HG03196 (cell line): ENCODE measurements around the gene RAB1A.
"Not testable (repeated sequence)": the region's sequence is repeated elsewhere in the genome, so short reads cannot be mapped to it uniquely, and the experiment has no call there.

ENCODE experiments used
- ATAC-seq: cut with Tn5 transposase; IDR thresholded peaks from one replicate; pipeline ENCODE4 v1.9.1; 2021; ENCODE audit not compliant: unreplicated experiment

Gene RAB1A

GRCh38 chr2:65136253-65136652 lies 6.3 kb upstream of the RAB1A start:
- ATAC-seq = no peak

DNA sequence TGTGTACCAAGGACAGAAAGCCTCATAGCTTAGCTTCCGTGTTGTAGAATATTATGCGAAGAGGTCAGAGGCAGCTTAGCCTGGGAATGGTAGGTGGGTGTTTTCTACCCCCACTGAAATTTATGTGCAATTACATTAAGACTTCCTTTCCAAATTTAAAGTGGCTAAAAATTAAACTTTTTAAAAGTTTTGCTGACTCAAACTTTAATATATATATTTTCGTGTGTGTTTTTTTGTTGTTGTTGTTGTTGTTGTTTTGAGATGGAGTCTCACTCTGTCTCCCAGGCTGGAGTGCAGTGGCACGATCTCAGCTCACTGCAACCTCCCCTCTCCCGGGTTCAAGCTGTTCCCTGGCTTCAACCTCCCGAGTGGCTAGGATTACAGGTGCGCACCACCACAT lies 4.3 kb upstream of the RAB1A start:
- no peak for ATAC-seq

GRCh38 chr2:65133626-65134025 lies 3.7 kb upstream of the RAB1A start:
- no peak for ATAC-seq

GRCh38 chr2:65132930-65133329 lies 3.0 kb upstream of the RAB1A start:
- not testable (repeated sequence) for ATAC-seq

DNA sequence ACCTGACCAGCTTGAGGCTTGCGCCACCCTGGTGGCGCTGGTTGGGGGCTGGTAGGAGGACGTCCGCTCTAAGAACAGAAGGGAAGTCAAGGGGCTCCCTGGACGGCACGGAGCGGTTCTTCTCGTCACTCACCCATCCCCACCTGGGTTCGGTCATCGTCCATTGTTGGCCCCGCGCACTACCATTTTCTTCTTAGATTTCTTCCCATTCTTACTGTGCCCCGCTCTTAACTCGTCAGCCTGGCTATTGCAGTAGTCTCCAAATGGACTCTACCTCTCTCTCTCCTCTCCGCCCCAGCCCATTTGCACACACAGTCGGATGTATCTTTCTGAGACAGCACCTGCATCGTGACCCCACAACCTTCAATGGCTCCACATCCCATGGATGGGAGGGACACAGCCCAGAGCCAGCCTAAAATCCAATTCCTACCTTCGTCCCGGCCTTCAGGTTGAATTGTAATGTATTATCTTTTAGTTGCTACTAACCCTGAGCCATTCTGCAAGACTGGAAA lies 814 bp upstream of the RAB1A start:
- peak; percentile 25 for ATAC-seq

DNA sequence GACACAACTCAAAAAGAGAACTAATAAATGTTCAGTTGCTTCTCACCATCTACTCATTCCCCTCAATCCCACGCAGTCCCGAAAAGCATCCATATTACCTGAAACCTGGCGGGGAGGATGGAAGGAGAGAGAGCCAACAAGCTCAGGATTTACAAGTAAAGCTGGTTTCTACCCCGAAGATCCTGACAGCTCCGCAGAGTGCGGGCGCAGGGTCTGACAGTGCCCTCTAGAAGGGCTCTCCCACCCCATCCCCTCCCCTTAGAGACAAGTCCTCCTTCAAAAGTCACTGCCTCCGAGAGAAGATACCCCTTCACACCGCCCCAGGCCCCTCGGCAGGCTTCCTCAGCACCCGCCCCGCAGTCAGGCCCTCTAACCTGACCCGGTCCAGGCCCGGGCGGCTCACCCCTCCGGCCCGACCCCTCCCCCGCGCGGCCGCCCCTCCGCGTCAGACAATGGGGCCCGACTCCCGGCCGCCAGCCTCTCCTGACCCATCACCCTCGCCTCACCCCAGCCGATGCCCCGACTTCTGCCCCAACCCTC lies 550 bp downstream of the RAB1A start:
- ATAC-seq = peak; percentile 10

GRCh38 chr2:65128297-65129190 lies 1.4 kb downstream of the RAB1A start:
- ATAC-seq = no peak

- not testable (repeated sequence) for ATAC-seq
These were observed 4.4 kb downstream of the RAB1A start for GRCh38 chr2:65125457-65125856.

DNA sequence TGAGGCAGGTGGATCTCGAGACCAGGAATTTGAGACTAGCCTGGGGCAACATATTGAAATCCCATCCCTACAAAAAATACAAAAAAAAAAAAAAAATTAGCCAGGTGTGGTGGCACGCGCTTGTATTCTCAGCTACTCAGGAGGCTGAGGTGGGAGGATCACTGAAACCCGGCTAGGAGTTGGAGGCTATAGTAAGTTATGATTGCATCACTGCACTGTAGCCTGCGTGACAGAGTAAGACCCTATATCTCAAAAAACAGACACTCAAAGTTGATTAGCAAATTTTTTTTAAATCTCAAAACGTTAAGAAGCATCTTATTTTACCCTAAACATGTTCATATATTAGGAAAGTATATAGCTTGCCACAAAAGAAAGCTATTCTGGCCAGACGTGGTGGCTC lies 7.6 kb downstream of the RAB1A start:
- no peak for ATAC-seq

- no peak for ATAC-seq
These were observed 8.8 kb downstream of the RAB1A start for GRCh38 chr2:65120990-65121693.

DNA sequence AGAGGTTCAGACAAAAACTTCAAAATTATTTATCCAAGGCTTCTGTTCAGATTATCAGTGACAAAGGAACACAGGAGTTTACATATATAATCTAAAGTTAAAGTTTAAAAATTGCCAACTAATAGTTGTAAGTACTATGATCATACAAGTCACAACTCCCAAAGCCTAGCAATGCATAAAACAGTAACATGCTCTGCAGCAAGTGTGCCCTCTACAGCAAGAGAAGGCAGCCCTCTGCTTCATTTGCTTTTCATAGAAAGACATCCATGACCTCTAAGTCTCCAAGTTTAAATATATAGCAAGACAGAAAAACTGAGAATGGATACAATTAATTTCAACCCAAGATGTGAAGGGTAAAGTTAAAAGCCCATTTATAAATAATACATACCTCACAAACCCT lies 13.3 kb downstream of the RAB1A start:
- ATAC-seq = no peak

DNA sequence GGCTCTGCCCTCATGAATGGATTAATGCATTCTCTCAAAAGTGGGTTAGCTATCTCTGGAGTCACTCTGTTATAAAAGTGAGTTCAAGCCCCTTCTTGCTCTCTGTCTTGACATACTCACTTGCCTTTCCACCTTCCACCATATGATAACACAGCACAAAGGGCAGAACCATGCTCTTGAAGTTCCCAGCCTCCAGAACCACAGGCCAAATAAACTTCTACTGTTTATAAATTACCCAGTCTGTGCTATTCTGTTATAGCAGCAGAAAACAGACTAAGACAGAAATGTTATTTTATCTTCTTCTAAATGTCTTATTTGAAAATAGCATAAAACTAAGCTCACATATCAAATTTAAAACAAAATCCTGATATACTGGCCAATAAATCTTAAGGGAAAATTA lies 15.0 kb downstream of the RAB1A start:
- ATAC-seq = no peak

- no peak for ATAC-seq
These were observed 16.1 kb downstream of the RAB1A start for GRCh38 chr2:65113816-65114215.

- ATAC-seq = no peak
These were observed 16.7 kb downstream of the RAB1A start for GRCh38 chr2:65113229-65113628.

- no peak for ATAC-seq
These were observed 17.3 kb downstream of the RAB1A start for GRCh38 chr2:65112633-65113032.

- no peak for ATAC-seq
These were observed 21.1 kb downstream of the RAB1A start for GRCh38 chr2:65108780-65109179.

DNA sequence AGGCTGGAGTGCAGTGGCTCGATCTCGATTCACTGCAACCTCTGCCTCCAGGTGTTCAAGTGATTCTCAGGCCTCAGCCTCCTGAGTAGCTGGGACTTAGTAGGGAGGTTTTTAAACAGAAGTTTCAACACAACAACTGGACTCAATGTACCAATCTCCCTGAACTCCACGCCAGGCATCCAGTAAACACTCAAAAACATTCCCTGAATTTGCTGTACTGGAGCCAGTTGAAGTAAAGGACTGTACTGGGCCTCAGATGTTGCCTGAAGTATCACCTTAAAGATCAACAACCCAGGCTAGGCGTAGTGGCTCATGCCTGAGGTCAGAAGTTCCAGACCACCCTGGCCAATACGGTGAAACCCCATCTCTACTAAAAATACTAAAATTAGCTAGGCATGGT lies 22.4 kb downstream of the RAB1A start:
- ATAC-seq = no peak

DNA sequence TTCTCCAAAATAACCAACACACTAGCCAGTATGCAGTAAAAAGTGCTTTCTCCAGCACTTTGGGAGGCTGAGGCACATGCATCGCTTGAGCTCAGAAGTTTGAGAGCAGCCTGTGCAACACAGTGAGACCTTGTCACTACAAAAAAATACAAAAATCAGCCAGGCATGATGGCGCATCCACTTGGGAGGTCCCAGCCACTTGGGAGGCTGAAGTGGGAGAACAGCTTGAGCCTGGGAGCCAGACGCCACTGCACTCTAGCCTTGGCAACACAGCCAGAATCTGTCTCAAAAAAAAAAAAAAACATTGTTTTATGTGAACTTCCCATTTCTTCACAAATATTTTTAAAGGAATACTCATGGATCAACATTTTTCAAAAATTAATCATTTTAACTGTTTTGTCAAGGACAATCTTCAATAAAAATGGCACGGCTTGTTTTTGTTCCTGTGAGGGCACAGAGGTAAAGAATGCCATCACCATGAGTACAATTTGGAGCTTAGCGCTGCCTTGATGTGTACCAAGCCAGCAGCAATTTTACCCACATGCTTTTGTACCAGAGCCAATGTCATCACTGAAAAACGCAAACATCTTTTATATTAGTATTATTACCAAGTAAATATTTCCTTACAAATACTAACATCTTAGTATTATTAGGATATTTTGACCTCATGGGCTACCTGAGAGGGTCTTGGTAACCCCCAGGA lies 26.7 kb downstream of the RAB1A start:
- ATAC-seq = no peak

- ATAC-seq = no peak
These were observed 28.8 kb downstream of the RAB1A start for GRCh38 chr2:65101071-65101470.

GRCh38 chr2:65098741-65099140 lies 31.2 kb downstream of the RAB1A start:
- no peak for ATAC-seq

DNA sequence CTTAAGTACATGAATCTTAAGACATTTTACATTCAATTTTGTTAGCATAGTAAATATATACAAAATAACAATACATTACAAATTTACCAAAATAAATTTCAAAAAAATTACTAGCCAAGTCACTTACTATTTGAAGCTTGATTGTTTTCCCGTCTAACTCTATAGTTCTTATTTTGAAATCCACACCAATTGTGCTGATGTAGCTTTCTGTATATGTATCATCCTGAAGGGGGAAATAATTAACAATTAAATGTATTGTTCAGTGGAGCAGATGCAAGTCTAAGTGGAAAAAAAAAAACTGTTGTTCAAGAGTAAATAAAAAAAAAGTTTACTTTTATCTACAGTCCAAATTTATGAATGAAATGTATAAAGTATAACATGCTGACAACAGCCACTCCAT lies 32.1 kb downstream of the RAB1A start:
- ATAC-seq = no peak
